Esophagus muscularis mucosa (tissue), 4 donors: ENCODE data around the gene ERBB4. TPM values are rescaled to one million over a fixed set of nuclear protein-coding genes. Genes with fewer than 3 reads are reported as not detected.

Experiments
- DNase-seq: peaks from one replicate; pipeline ENCODE4 v3.0.0-alpha.2; 2017; ENCODE audit errors: extremely low spot score
- H3K27ac ChIP-seq, 4 donors: fragments of 200-600 bp; sonication (generic); replicated peaks in 1 of 4; 1 replicate in 3 of 4; 2 replicates in 1 of 4; pipeline ENCODE4 v1.5.1; 2016 to 2019; ENCODE audit warnings: mild to moderate bottlenecking in 1 of 4
- H3K27me3 ChIP-seq, 4 donors: fragments of 200-600 bp; sonication (generic); one replicate each; pipeline versions ENCODE4 v1.5.1 to v1.6.0; 2016 to 2019
- H3K36me3 ChIP-seq, 4 donors: fragments of 200-600 bp; sonication (generic); one replicate each; pipeline ENCODE4 v1.5.1; 2016 to 2019
- H3K4me1 ChIP-seq, 4 donors: fragments of 200-600 bp; sonication (generic); one replicate each; pipeline ENCODE4 v1.5.1; 2016 to 2019
- H3K4me3 ChIP-seq, 4 donors: fragments of 200-600 bp; sonication (generic); 1 replicate in 2 of 4; 2 replicates in 2 of 4; pipeline ENCODE4 v1.5.1; 2016 to 2019; ENCODE audit warnings: mild to moderate bottlenecking in 4 of 4, moderate library complexity in 1 of 4
- H3K9me3 ChIP-seq, 4 donors: fragments of 200-600 bp; sonication (generic); 1 replicate in 3 of 4; 2 replicates in 1 of 4; pipeline ENCODE4 v1.5.1; 2016 to 2019
- EP300 ChIP-seq: sonication (generic); formaldehyde crosslinking; IDR thresholded peaks from one replicate; pipeline ENCODE4 v1.6.1; 2017; ENCODE audit warnings: antibody characterized with exemption
- POLR2A ChIP-seq: fragments of 450-650 bp; IDR thresholded peaks from one replicate; pipeline ENCODE4 v1.6.1; 2017; ENCODE audit warnings: antibody characterized with exemption, moderate library complexity, mild to moderate bottlenecking, low read depth
- POLR2AphosphoS5 ChIP-seq, 2 donors: sonication (generic); formaldehyde crosslinking; IDR thresholded peaks; one replicate each; pipeline ENCODE4 v1.6.1; 2017; ENCODE audit warnings: antibody characterized with exemption in 2 of 2
- WGBS: methylation state at CpG from one replicate; pipeline ENCODE4 v1.1.5; 2018; 5-methylcytosine and 5-hydroxymethylcytosine counted together
- intact Hi-C: fragments of 100-400 bp; cut with DNase I; formaldehyde crosslinking; loops from one replicate; pipeline ENCODE4 v1.15.1; 2023
- total RNA-seq, 4 donors: library from RNA; depleted of rRNA; stranded (reverse); fragments of >200 nt; gene quantifications; one replicate each; pipeline versions ENCODE4 v1.1.0 to v1.2.1, GENCODE V29; 2016
- TF ChIP-seq, protein P1 (sequence below), 3 experiments: fragments of 200-600 bp in 2 of 3; fragments of 450-650 bp in 1 of 3; sonication (generic) in 2 of 3; IDR thresholded peaks; one replicate each; pipeline ENCODE4 v1.5.1; 2017 to 2019; ENCODE audit warnings: antibody characterized with exemption in 3 of 3, mild to moderate bottlenecking in 2 of 3, moderate library complexity in 1 of 3

ERBB4 gene
- total RNA-seq, 4 donors from 2014 or later: under 0.01 to 0.19 (median 0.17) TPM

GRCh38 chr2:211423018-211423417 lies 1115.6 kb downstream of the ERBB4 start:
- Histone ChIP-seq H3K4me3 (no peak overlapping the region), H3K9me3 (no peaks in the 10 kb centered on the region), H3K36me3 (no peaks in the 10 kb centered on the region), H3K27me3 (no peaks in the 10 kb centered on the region), H3K4me1 (no peaks in the 10 kb centered on the region), H3K27ac (no peak overlapping the region)
- TF ChIP-seq EP300: no peak
- TF ChIP-seq POLR2AphosphoS5 (IDR thresholded peaks at IDR 0.05): no peak
- TF ChIP-seq POLR2A: no peak
- TF ChIP-seq, protein P1, sequence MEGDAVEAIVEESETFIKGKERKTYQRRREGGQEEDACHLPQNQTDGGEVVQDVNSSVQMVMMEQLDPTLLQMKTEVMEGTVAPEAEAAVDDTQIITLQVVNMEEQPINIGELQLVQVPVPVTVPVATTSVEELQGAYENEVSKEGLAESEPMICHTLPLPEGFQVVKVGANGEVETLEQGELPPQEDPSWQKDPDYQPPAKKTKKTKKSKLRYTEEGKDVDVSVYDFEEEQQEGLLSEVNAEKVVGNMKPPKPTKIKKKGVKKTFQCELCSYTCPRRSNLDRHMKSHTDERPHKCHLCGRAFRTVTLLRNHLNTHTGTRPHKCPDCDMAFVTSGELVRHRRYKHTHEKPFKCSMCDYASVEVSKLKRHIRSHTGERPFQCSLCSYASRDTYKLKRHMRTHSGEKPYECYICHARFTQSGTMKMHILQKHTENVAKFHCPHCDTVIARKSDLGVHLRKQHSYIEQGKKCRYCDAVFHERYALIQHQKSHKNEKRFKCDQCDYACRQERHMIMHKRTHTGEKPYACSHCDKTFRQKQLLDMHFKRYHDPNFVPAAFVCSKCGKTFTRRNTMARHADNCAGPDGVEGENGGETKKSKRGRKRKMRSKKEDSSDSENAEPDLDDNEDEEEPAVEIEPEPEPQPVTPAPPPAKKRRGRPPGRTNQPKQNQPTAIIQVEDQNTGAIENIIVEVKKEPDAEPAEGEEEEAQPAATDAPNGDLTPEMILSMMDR (IDR thresholded peaks at IDR 0.05): no peak
- 49% methylated on average over 2 of the region's 2 CpGs for WGBS
- intact Hi-C loops: no loop called here
- DNase-seq: no peak

DNA sequence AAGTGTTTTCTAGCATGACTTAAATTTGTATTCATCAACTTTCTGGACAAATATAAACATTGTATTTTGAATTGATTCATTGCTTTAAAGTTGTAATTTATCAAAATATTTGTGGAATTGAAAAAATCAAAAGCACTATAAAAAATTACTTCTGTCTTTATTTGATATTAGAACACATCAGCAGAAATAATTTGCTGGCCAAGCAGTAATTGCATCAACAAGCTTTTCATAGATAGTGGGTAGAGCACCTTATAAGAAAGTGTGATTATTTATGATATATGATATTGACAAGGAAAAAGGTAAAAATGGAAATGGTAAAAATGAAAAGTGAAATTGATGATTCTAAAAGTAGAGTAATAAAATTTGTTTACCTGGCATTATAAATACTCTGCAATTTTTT lies 1121.1 kb downstream of the ERBB4 start:
- intact Hi-C loops: no loop called here
- Histone ChIP-seq H3K27ac (no peak overlapping the region), H3K36me3 (no peaks in the 10 kb centered on the region), H3K4me3 (no peak overlapping the region), H3K27me3 (no peaks in the 10 kb centered on the region), H3K9me3 (no peaks in the 10 kb centered on the region), H3K4me1 (no peaks in the 10 kb centered on the region)
- no peak for TF ChIP-seq POLR2AphosphoS5 (IDR thresholded peaks at IDR 0.05)
- TF ChIP-seq EP300: no peak
- TF ChIP-seq POLR2A: no peak
- TF ChIP-seq, protein P1 (IDR thresholded peaks at IDR 0.05): no peak
- DNase-seq: no peak

DNA sequence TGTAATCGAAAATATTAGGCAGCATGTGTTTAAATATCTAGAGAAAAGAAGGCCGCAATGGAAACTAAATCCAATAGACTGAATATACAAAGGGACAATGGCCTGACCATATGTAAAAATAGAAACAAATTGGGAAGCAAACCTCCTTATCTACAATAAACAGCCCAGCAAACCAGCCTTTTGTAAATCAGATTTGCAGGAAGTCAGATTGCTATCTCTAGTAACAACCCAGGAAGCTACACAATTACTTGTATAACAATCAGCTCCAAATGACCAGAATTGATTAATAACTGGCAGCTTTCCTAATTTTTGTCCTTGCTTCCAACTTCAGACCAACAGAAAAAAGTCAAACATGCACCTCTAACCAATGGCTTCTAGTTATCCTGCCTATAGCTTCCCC lies 1122.2 kb downstream of the ERBB4 start:
- Histone ChIP-seq H3K27me3 (no peaks in the 10 kb centered on the region), H3K4me3 (no peak overlapping the region), H3K27ac (no peak overlapping the region), H3K4me1 (no peaks in the 10 kb centered on the region), H3K9me3 (no peaks in the 10 kb centered on the region), H3K36me3 (no peaks in the 10 kb centered on the region)
- 89% methylated on average over 2 of the region's 2 CpGs for WGBS
- intact Hi-C loops: no loop called here
- TF ChIP-seq POLR2A (no peak), EP300 (no peak), POLR2AphosphoS5 (IDR thresholded peaks at IDR 0.05) (no peak)
- TF ChIP-seq, protein P1 (IDR thresholded peaks at IDR 0.05): no peak
- no peak for DNase-seq

DNA sequence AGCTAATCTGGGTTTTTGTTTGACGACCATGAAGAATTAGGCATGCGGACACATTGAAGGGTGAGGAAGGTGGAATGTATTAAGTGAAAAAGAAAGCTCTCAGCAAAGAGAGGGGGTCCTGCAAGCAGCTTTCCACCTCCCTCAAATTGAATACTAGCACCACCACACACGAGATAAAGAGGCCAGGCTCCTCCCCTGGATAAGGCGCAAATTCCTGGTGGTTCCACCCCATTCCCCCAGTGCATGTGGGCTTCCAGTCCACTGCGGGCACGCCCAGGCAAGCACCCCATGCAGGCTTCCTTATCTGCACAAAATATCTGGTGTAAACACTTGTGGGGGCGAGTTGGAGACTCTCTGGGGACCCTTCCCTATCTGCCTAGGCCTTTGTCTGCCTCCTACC lies 1124.9 kb downstream of the ERBB4 start:
- TF ChIP-seq POLR2AphosphoS5 (IDR thresholded peaks at IDR 0.05) (no peak), POLR2A (no peak), EP300 (no peak)
- TF ChIP-seq, protein P1 (IDR thresholded peaks at IDR 0.05): no peak

GRCh38 chr2:211408483-211408891 lies 1130.1 kb downstream of the ERBB4 start:
- Histone ChIP-seq H3K36me3 (no peaks in the 10 kb centered on the region), H3K27me3 (no peaks in the 10 kb centered on the region), H3K4me1 (no peaks in the 10 kb centered on the region), H3K27ac (no peak overlapping the region), H3K9me3 (no peaks in the 10 kb centered on the region), H3K4me3 (no peak overlapping the region)
- WGBS: 47% methylated on average over 4 of the region's 4 CpGs
- no peak for DNase-seq
- TF ChIP-seq POLR2A: no peak
- no peak for TF ChIP-seq POLR2AphosphoS5 (IDR thresholded peaks at IDR 0.05)
- TF ChIP-seq EP300: no peak
- intact Hi-C loops: no loop called here

More for the DNA sequence above, 1124.9 kb downstream of the ERBB4 start:
- no peak overlapping the region for H3K27ac ChIP-seq
- H3K4me1 ChIP-seq: no peaks in the 10 kb centered on the region
- H3K27me3 ChIP-seq: no peaks in the 10 kb centered on the region
- H3K9me3 ChIP-seq: no peaks in the 10 kb centered on the region
- no peak for DNase-seq
- H3K36me3 ChIP-seq: no peaks in the 10 kb centered on the region
- 60% methylated on average over 4 of the region's 7 CpGs for WGBS
- no peak overlapping the region for H3K4me3 ChIP-seq
- intact Hi-C loops: no loop called here
